ENCODE measurements around the gene LYSMD4. TPM values are rescaled to one million over a fixed set of nuclear protein-coding genes. Genes with fewer than 3 reads are reported as not detected.
A peak's percentile ranks its signal among the peaks of the same experiment; 100 is the strongest.

The LYSMD4 gene
- total RNA-seq, 1 donor from 2014 or later = 14.7 TPM

DNA sequence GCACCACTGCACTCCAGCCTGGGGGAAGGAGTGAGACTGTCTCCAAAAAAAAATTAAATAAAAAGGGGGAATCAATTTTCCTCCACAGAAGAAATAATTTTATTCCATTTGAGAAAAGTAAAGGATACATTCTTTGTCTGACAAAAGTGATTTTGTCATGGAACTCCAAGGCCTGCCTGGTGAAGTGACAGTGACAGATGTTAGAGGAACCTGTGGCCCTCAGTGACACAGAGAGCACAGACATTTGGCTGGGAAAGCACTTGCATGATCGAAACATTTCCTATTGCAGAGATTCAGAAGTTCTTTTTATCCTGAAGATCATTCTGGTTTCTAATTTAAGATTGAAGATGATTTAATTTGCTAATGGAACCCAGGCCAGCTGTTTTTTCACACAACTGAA is 5.9 kb downstream of the LYSMD4 start:
- H3K9me3 ChIP-seq = no peaks in the 10 kb centered on the region
- H3K4me1 ChIP-seq = peaks cover 11% of the 10 kb centered on the region
- H3K27ac ChIP-seq = no peak overlapping the region
- TF ChIP-seq, protein P1, sequence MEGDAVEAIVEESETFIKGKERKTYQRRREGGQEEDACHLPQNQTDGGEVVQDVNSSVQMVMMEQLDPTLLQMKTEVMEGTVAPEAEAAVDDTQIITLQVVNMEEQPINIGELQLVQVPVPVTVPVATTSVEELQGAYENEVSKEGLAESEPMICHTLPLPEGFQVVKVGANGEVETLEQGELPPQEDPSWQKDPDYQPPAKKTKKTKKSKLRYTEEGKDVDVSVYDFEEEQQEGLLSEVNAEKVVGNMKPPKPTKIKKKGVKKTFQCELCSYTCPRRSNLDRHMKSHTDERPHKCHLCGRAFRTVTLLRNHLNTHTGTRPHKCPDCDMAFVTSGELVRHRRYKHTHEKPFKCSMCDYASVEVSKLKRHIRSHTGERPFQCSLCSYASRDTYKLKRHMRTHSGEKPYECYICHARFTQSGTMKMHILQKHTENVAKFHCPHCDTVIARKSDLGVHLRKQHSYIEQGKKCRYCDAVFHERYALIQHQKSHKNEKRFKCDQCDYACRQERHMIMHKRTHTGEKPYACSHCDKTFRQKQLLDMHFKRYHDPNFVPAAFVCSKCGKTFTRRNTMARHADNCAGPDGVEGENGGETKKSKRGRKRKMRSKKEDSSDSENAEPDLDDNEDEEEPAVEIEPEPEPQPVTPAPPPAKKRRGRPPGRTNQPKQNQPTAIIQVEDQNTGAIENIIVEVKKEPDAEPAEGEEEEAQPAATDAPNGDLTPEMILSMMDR (IDR thresholded peaks at IDR 0.05) = no peak
- TF ChIP-seq POLR2AphosphoS5 (IDR thresholded peaks at IDR 0.05; ENCODE audit: insufficient read depth in 1 of 2, low read depth in 1 of 2) (no peak), POLR2A (IDR thresholded peaks at IDR 0.05) (no peak)
- no peaks in the 10 kb centered on the region for H3K27me3 ChIP-seq
- no peak overlapping the region for H3K4me3 ChIP-seq
- no peak for DNase-seq (ENCODE audit: extremely low spot score in 2 of 2)
- intact Hi-C loops (cut with DNase I) = no loop called here
- H3K36me3 ChIP-seq = peaks cover 0 to 8% of the 10 kb centered on the region in 2 donors

DNA sequence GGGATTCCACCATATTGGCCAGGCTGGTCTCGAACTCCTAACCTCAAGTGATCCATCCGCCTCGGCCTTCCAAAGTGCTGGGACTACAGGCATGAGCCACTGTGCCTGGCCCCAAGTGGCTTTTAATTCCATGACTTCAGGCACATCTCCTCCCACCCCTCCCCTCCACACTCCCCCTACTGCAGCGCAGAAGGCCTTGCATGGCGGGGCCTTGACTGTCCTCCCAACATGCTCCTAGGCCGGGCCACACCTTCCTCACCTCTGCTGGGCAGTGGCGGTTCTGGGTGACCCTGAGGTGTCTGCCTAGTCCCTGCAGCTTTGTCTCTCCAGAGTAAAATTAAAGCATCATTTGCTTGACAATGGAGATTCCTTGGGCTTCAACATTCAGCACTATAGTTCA is 6.9 kb downstream of the LYSMD4 start:
- DNase-seq (ENCODE audit: extremely low spot score in 2 of 2) = no peak
- no peak for TF ChIP-seq POLR2AphosphoS5 (IDR thresholded peaks at IDR 0.05; ENCODE audit: insufficient read depth in 1 of 2, low read depth in 1 of 2)
- no peak for TF ChIP-seq POLR2A (IDR thresholded peaks at IDR 0.05)
- TF ChIP-seq, protein P1 (IDR thresholded peaks at IDR 0.05) = no peak
- intact Hi-C loops (cut with DNase I) = no loop called here
- no peaks in the 10 kb centered on the region for H3K27me3 ChIP-seq
- no peaks in the 10 kb centered on the region for H3K9me3 ChIP-seq
- H3K4me1 ChIP-seq = peaks cover 8% of the 10 kb centered on the region
- H3K36me3 ChIP-seq = peaks cover 0 to 8% of the 10 kb centered on the region in 2 donors
- H3K4me3 ChIP-seq = no peak overlapping the region
- no peak overlapping the region for H3K27ac ChIP-seq

DNA sequence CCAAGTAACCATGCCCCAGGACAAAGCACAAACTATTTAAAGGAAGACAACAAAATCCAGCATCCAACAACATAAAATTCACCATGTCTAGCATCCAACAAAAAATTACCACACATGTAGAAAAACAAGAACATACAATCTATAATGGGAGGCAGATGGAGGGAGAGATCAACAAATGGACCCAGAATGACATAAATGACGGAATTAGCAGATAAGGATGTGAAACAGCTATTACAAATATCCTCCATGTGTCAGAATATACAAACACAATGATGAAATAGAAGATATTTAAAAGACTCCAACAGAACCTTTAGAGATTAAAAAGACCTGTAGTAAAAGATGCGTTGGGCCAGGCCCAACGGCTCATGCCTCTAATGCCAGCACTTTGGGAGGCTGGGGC is 10.8 kb downstream of the LYSMD4 start:
- Histone ChIP-seq H3K27me3 (no peaks in the 10 kb centered on the region), H3K9me3 (no peaks in the 10 kb centered on the region), H3K4me3 (no peak overlapping the region), H3K4me1 (peaks cover 20% of the 10 kb centered on the region), H3K36me3 (no peaks in the 10 kb centered on the region), H3K27ac (no peak overlapping the region)
- DNase-seq (ENCODE audit: extremely low spot score in 2 of 2) = no peak
- intact Hi-C loops (cut with DNase I) = no loop called here
- TF ChIP-seq POLR2AphosphoS5 (IDR thresholded peaks at IDR 0.05; ENCODE audit: insufficient read depth in 1 of 2, low read depth in 1 of 2) (no peak), POLR2A (IDR thresholded peaks at IDR 0.05) (no peak)
- TF ChIP-seq, protein P1 (IDR thresholded peaks at IDR 0.05) = no peak

DNA sequence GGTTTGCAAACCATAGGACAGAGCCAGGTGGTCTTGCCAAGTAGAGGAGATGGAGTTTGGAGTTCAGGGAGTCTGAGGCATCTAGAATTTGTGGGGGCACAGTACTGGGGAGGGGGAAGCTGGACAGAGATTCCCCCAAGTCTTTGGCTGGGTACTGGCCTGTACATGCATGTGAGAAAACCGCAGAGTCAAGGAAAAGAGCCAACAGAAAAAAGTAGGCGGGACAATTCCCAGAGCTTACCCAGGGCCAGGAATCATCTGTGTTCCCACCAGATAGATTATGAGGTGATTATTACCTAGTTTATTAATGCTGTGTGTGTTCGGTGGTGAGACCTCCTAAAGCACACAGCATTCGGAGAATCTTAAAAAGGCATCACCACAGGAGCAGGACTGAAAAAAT is 11.3 kb downstream of the LYSMD4 start:
- H3K4me3 ChIP-seq = no peak overlapping the region
- peak in 1 of 2 donors; percentile 79 for DNase-seq (ENCODE audit: extremely low spot score in 2 of 2)
- no peaks in the 10 kb centered on the region for H3K27me3 ChIP-seq
- intact Hi-C loops (cut with DNase I) = no loop called here
- H3K9me3 ChIP-seq = no peaks in the 10 kb centered on the region
- TF ChIP-seq POLR2A (IDR thresholded peaks at IDR 0.05) = no peak
- TF ChIP-seq, protein P1 (IDR thresholded peaks at IDR 0.05) = no peak
- TF ChIP-seq POLR2AphosphoS5 (IDR thresholded peaks at IDR 0.05; ENCODE audit: insufficient read depth in 1 of 2, low read depth in 1 of 2) = no peak
- no peak overlapping the region for H3K27ac ChIP-seq
- no peaks in the 10 kb centered on the region for H3K36me3 ChIP-seq
- peaks cover 25% of the 10 kb centered on the region for H3K4me1 ChIP-seq

DNA sequence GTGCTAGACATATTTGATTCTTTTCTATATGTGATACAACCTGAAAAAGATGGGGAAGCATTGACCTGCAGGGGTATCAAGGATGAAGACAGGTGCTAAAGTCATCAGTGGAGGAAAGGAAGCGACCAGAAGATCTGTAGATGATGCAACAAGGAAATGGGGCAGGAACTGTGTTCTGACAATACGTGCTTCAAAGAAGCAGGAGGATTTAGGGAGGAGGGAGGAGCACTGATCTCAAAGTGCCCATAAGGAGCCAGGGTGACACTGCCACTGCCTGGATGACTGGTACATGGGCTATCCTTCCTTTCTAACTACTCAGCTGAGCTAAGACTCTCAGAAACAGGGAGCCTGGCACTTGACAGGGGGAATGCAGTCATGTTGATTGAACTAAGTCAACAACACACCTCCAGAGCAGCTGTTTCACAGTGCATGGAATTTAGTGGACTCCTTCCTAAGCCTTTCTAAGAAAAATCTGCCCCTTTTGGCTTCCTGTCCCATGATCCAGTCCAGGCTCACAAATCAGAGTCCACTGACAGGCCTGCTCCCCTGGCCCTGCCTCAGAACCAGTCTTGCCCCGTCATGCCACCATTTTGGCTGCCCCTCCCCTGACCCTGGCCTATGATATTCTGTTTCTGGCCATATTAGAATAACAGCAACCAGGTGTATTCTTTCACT is 12.0 kb downstream of the LYSMD4 start:
- Histone ChIP-seq H3K36me3 (no peaks in the 10 kb centered on the region), H3K9me3 (no peaks in the 10 kb centered on the region), H3K4me1 (peaks cover 32% of the 10 kb centered on the region), H3K27me3 (no peaks in the 10 kb centered on the region), H3K4me3 (no peak overlapping the region), H3K27ac (no peak overlapping the region)
- intact Hi-C loops (cut with DNase I) = no loop called here
- TF ChIP-seq POLR2AphosphoS5 (IDR thresholded peaks at IDR 0.05; ENCODE audit: insufficient read depth in 1 of 2, low read depth in 1 of 2) (no peak), POLR2A (IDR thresholded peaks at IDR 0.05) (no peak)
- TF ChIP-seq, protein P1 (IDR thresholded peaks at IDR 0.05) = no peak
- peak in 1 of 2 donors; percentile 86 for DNase-seq (ENCODE audit: extremely low spot score in 2 of 2)

Measured in vagina (tissue), 2 donors.